Ectodermal cell (in vitro differentiated cells): ENCODE results near the gene TMEM263. TPM values are rescaled to one million over a fixed set of nuclear protein-coding genes. Genes with fewer than 3 reads are reported as not detected.

Experiments
- H3K27ac ChIP-seq: 2 replicates; pipeline ENCODE4 v1.7.0; 2013; ENCODE audit warnings: mild to moderate bottlenecking, low read depth, low read length; ENCODE audit not compliant: insufficient read depth, poor library complexity, severe bottlenecking
- H3K27me3 ChIP-seq: 2 replicates; pipeline ENCODE4 v1.7.0; 2013; ENCODE audit warnings: mild to moderate bottlenecking, low read length; ENCODE audit not compliant: insufficient read depth, control insufficient read depth, poor library complexity, severe bottlenecking
- H3K36me3 ChIP-seq: one replicate; pipeline ENCODE4 v1.7.0; 2013; ENCODE audit warnings: low read length; ENCODE audit not compliant: control insufficient read depth, insufficient read depth
- H3K4me1 ChIP-seq: one replicate; pipeline ENCODE4 v1.7.0; 2013; ENCODE audit warnings: low read length; ENCODE audit not compliant: control insufficient read depth, insufficient read depth
- H3K4me3 ChIP-seq: 2 replicates; pipeline ENCODE4 v1.7.0; 2013; ENCODE audit warnings: low read depth, low read length, control low read depth; ENCODE audit not compliant: insufficient read depth
- H3K9me3 ChIP-seq: 2 replicates; pipeline ENCODE4 v1.7.0; 2013; ENCODE audit warnings: mild to moderate bottlenecking, low read length, moderate library complexity; ENCODE audit not compliant: control insufficient read depth
- WGBS, 2 experiments: methylation state at CpG; one replicate each; pipeline ENCODE4 v1.1.7; 2013; ENCODE audit warnings: missing lambda C conversion rate in 2 of 2; 5-methylcytosine and 5-hydroxymethylcytosine counted together
- polyA plus RNA-seq, 4 experiments: library from polyadenylated mRNA; stranded (reverse); fragments of 50-300 nt; gene quantifications; one replicate each; pipeline ENCODE4 v1.2.3, GENCODE V29; 2013

The TMEM263 gene
- polyA plus RNA-seq (2013, experiment 1 of 4) = 24.3 TPM
- polyA plus RNA-seq (2013, experiment 2 of 4) = 26.9 TPM
- 25.5 TPM for polyA plus RNA-seq (2013, experiment 3 of 4)
- polyA plus RNA-seq (2013, experiment 4 of 4) = 27.5 TPM

DNA sequence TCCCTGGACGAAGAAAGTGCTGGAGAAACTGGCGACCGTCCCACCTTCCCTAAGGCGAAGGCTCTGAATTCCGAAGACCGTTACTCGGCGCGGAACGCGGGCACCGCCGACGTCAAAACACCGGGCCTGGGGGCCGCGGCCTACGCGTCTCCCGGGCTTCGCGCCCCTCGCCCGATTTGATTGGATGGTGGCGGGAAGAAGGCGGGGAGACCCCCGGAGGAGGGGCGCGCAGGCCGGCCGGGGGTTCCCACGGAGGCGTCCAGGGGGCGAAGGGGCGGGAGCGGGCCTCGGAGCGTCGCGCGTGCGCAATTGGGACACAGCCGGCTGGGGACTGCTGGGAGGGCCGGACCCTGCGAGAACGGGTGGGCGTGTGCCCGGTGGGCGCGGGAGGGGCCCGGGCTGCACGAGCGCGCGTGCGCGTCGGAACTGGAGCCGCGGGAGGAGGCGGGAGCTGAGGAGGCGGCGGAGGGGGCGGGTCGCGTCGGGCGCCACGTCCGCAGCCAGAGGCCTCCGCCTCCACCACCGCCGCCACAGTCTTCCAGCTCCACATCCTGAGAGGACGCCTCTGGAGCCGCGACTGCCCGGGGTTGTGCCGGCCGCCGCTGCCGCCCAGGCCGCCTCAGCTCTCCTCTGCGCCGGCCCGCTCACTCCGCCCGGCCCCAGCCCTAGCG is at the start of gene TMEM263:
TMEM263 (plus strand) TSS at position 531 of the 671 bp plus-strand sequence. CDS start 11,210 bp downstream, outside the sequence.
- WGBS, 2 experiments = 0 to 1% methylated on average over 88 of the region's 88 CpGs
- Histone ChIP-seq H3K27ac (peak within 1 kb of the TSS; percentile 94), H3K4me1 (peaks cover 3% of the 10 kb centered on the region), H3K27me3 (no peaks in the 10 kb centered on the region), H3K36me3 (no peaks in the 10 kb centered on the region), H3K9me3 (no peaks in the 10 kb centered on the region), H3K4me3 (peak within 1 kb of the TSS; percentile 78)

- Histone ChIP-seq H3K4me3 (no peak overlapping the region), H3K36me3 (no peaks in the 10 kb centered on the region), H3K27ac (no peak overlapping the region), H3K27me3 (peaks cover 10% of the 10 kb centered on the region), H3K4me1 (peaks cover 4% of the 10 kb centered on the region), H3K9me3 (no peaks in the 10 kb centered on the region)
- 92 to 96% methylated on average over 2 of the region's 2 CpGs for WGBS, 2 experiments
Measured at GRCh38 chr12:106906715-106907114, 49.0 kb upstream of the TMEM263 start.

- no peaks in the 10 kb centered on the region for H3K36me3 ChIP-seq
- peaks cover 4% of the 10 kb centered on the region for H3K4me1 ChIP-seq
- no peaks in the 10 kb centered on the region for H3K9me3 ChIP-seq
- 85 to 86% methylated on average over 5 of the region's 5 CpGs for WGBS, 2 experiments
- H3K27me3 ChIP-seq = peaks cover 4% of the 10 kb centered on the region
- H3K27ac ChIP-seq = no peak overlapping the region
- no peak overlapping the region for H3K4me3 ChIP-seq
Measured at GRCh38 chr12:106907411-106907810, 48.3 kb upstream of the TMEM263 start.

DNA sequence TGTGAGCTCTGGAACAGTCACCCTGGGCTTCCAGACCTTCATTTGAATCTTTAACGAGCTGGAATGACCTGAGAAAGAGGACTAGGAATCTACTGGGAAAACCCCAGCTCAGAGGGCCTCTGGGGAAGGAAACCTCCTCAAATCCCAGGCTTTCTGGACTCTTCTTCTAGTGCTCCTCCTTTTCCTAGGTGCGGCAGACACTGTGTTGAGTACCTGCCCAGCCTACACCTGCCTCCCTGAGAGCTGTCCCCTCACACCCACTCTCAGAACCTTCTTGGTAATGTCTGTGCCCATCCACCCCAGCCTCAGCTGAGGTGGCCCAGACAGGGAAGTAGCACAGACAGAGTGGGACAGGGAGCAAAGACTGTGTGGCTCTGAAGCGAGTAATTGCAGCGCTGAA is 47.9 kb upstream of the TMEM263 start:
- WGBS, 2 experiments = 88 to 94% methylated on average over 4 of the region's 4 CpGs

GRCh38 chr12:106908561-106908960 is 47.1 kb upstream of the TMEM263 start:
- H3K36me3 ChIP-seq = no peaks in the 10 kb centered on the region
- no peaks in the 10 kb centered on the region for H3K9me3 ChIP-seq
- no peak overlapping the region for H3K27ac ChIP-seq
- peaks cover 6% of the 10 kb centered on the region for H3K4me1 ChIP-seq
- H3K4me3 ChIP-seq = no peak overlapping the region
- no peaks in the 10 kb centered on the region for H3K27me3 ChIP-seq
- WGBS, 2 experiments = 88 to 89% methylated on average over 3 of the region's 3 CpGs

More for the DNA sequence above, 47.9 kb upstream of the TMEM263 start:
- Histone ChIP-seq H3K4me3 (no peak overlapping the region), H3K9me3 (no peaks in the 10 kb centered on the region), H3K36me3 (no peaks in the 10 kb centered on the region), H3K4me1 (peaks cover 1% of the 10 kb centered on the region), H3K27ac (no peak overlapping the region), H3K27me3 (no peaks in the 10 kb centered on the region)

DNA sequence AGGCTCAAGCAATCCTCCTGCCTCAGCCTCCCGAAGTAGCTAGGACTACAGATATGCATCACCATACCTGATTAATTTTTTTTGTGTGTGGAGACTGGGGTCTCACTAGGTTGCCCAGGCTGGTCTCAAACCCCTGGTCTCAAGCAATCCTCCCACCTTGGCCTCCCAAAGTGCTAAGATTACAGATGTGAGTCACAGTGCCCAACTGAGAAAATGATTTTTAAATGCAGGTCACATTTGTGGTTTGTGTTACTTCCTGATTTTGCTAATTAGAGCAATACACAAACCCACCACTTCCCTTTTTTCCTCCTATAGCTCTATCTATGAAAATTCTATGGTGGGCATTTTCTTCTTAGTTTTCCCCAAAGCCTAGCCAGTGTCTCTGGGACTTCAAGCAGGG is 45.5 kb upstream of the TMEM263 start:
- Histone ChIP-seq H3K4me1 (peaks cover 8% of the 10 kb centered on the region), H3K27me3 (no peaks in the 10 kb centered on the region), H3K36me3 (no peaks in the 10 kb centered on the region), H3K9me3 (no peaks in the 10 kb centered on the region), H3K4me3 (no peak overlapping the region), H3K27ac (no peak overlapping the region)
- WGBS, 2 experiments = 89% methylated on average over 1 of the region's 1 CpG; no CpG with 5 or more reads in 1 of the 2 experiments

DNA sequence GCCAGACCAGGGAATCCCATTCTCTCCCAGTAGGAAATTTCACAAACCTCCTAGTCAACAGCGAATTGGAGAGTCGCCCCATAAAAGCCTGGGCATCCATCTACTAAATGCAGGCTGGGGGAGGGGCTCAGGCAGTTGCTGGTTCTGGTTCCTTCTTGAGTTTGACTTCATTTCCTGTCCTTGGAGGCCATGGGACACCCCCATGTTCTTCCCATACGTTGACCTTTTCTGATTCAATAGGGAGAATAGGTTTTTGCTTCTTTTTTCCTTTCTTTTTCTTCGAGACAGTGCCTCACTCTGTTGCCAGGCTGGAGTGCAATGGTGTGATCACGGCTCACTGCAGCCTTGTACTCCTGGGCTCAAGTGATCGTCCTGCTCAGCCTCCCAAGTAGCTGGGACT is 44.1 kb upstream of the TMEM263 start:
- Histone ChIP-seq H3K36me3 (no peaks in the 10 kb centered on the region), H3K9me3 (no peaks in the 10 kb centered on the region)
- 82% methylated on average over 6 of the region's 6 CpGs for WGBS, 2 experiments

DNA sequence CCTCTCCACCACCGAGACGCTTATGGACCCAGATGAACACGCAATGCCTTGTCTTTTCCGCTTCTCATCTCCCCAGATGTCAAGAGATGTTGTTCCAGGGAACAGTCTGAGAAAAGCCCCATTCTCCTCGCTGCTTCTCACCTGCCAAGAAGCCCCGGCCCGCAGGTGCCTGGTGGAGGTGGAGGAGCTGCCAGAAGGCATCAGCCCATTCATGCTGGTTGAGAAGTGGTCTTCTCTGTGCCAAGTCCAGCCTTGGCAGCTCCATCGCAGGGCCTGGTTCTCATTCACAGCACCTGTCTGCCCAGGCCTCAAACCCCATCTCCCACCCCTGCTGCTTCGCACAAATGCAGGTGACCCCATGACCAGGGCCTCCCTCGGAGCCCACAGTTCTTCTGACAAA is 42.3 kb upstream of the TMEM263 start:
- Histone ChIP-seq H3K4me1 (peaks cover 19% of the 10 kb centered on the region), H3K9me3 (no peaks in the 10 kb centered on the region), H3K36me3 (no peaks in the 10 kb centered on the region), H3K4me3 (no peak overlapping the region), H3K27me3 (no peaks in the 10 kb centered on the region), H3K27ac (no peak overlapping the region)
- 95% methylated on average over 10 of the region's 10 CpGs for WGBS, 2 experiments

More for the DNA sequence above, 44.1 kb upstream of the TMEM263 start:
- no peaks in the 10 kb centered on the region for H3K27me3 ChIP-seq
- no peak overlapping the region for H3K4me3 ChIP-seq
- H3K27ac ChIP-seq = no peak overlapping the region
- peaks cover 8% of the 10 kb centered on the region for H3K4me1 ChIP-seq

DNA sequence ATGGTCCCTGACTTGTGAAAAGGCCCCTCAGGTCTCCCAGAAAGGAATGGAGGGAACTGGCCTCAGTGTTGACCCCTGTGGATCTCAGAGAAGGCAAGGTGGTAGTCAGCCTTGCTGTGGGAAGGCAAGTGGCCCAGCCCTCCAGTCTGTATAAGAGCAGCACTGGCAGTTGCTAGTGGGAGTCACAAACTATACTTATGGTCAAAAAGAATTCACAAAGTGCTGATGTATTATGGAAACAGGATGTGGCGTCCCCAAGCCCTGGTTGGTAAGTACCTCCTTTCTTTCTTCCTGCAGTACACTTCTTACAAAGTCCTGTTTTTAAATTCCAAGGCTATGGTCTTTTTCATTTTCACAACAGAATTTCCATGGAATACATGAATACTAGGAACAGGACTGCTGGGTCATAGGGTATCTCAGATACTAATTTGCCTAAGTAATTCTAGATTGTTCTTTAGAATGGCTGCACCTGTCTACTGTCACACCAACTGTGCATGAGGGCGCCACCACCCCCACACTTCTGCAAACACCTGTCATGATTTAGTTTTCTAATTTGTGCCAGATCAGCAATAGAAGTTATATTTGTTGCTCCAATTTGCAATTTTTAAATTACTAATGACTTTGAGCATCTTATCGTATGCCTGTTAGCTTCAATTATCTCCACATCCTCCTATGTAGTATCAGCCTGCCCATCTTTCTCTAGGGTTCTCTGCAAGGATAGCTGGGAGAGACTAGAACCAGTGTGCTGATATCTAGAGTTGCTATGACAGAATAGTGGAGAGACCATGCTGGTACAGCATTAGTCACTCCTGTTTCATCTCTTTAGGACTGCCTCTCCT is 40.7 kb upstream of the TMEM263 start:
- H3K9me3 ChIP-seq = no peaks in the 10 kb centered on the region
- no peaks in the 10 kb centered on the region for H3K27me3 ChIP-seq
- H3K4me3 ChIP-seq = no peak overlapping the region
- no peak overlapping the region for H3K27ac ChIP-seq
- 96 to 98% methylated on average over 3 of the region's 3 CpGs for WGBS, 2 experiments
- no peaks in the 10 kb centered on the region for H3K36me3 ChIP-seq
- H3K4me1 ChIP-seq = peaks cover 29% of the 10 kb centered on the region

DNA sequence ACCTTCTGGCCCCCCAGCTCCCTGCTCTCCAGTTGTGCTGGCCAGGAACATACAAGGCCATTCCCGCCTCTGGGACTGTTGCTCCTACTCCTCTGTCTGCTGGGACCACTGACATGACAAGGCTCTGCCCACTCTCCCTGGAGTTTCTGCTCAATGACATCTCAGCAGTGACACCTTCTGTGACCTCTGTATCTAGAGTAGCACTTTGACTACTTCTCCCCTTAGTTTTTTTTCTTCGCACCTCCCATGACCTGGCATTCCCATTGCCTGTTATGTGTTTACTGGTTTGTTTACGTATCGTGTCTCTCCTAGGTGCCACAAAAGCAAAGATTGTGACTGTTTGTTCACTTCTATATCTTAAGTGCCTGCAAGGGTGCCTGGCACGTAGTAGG is 40.1 kb upstream of the TMEM263 start:
- Histone ChIP-seq H3K4me3 (no peak overlapping the region), H3K27me3 (no peaks in the 10 kb centered on the region), H3K36me3 (no peaks in the 10 kb centered on the region), H3K27ac (no peak overlapping the region), H3K4me1 (peaks cover 29% of the 10 kb centered on the region), H3K9me3 (no peaks in the 10 kb centered on the region)
- WGBS, 2 experiments = 86% methylated on average over 5 of the region's 5 CpGs
